VCaP (cell line): Measurements from ENCODE around the gene CFAP251.

Source experiments
- H3K27ac ChIP-seq: fragments of 450-650 bp; 2 replicates; pipeline ENCODE4 v1.5.1; 2017
- TF ChIP-seq, protein P1 (sequence below): fragments of 450-650 bp; conservative IDR thresholded peaks from 2 replicates; pipeline ENCODE4 v1.5.1; 2017; ENCODE audit warnings: mild to moderate bottlenecking, moderate library complexity

The CFAP251 gene

DNA sequence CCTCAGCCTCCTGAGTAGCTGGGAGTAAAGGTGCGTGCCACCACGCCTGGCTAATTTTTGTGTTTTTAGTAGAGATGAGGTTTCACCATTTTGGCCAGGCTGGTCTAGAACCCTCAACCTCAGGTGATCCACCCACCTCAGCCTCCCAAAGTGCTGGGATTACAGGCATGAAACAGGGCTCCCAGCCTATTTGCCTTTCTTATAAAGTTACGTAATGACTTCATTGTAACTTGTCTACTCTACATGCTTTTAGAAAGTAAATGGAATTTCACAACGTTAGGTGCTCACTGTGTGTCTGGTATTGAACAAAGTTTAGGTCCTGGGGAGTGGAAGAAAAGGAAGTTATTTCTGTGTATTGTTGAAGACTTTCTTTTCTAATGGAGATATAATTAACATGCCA is 12.5 kb downstream of the CFAP251 start:
- no peak overlapping the region for H3K27ac ChIP-seq
- TF ChIP-seq, protein P1, sequence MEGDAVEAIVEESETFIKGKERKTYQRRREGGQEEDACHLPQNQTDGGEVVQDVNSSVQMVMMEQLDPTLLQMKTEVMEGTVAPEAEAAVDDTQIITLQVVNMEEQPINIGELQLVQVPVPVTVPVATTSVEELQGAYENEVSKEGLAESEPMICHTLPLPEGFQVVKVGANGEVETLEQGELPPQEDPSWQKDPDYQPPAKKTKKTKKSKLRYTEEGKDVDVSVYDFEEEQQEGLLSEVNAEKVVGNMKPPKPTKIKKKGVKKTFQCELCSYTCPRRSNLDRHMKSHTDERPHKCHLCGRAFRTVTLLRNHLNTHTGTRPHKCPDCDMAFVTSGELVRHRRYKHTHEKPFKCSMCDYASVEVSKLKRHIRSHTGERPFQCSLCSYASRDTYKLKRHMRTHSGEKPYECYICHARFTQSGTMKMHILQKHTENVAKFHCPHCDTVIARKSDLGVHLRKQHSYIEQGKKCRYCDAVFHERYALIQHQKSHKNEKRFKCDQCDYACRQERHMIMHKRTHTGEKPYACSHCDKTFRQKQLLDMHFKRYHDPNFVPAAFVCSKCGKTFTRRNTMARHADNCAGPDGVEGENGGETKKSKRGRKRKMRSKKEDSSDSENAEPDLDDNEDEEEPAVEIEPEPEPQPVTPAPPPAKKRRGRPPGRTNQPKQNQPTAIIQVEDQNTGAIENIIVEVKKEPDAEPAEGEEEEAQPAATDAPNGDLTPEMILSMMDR: no peak

DNA sequence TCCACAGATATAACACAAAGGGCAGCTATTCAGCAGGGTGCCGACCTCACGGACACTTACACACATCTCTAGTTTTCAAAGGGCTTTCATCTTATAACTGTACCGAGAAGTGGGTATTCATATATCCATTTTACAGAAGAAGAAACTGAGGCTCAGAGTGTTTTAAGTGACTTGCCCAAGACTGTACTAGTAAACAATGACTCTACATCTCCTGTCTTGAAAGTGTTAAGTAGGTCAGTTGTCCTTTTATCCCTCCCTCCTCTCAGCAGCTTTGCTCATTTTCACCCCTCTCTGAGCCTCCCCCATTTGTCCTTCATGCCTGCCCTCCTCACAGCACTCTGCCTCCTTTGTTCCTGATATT is 13.8 kb downstream of the CFAP251 start:
- no peak overlapping the region for H3K27ac ChIP-seq
- TF ChIP-seq, protein P1: no peak

DNA sequence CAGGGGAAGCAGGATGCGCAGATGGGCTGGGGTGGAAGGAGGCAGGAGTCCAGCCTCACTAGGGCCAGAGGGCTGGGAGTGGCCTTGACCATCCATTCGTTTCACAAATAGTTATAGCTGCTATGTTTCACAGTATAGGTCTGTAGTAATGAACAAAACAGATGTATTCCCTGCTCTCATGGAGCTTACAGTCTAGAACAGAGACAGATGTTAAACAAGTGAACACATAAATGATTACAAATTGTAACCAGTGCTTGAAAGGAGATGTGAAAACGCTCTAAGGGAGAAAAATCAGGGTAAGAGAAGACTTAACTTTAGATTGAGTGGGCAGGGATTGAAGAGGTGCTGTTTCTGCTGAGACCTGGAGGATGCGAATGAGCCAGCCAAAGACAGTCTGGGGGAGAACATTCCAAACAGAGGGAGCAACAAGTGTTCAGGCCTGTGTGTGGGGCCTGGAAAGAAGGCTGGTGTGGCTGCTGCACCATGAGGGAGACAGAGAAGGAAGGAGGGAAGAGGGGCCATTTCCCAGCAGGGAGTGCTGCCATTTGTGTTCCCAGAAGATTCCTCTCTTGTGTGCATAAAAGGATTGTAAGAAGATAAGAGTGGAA is 14.6 kb downstream of the CFAP251 start:
- no peak overlapping the region for H3K27ac ChIP-seq
- TF ChIP-seq, protein P1: no peak

DNA sequence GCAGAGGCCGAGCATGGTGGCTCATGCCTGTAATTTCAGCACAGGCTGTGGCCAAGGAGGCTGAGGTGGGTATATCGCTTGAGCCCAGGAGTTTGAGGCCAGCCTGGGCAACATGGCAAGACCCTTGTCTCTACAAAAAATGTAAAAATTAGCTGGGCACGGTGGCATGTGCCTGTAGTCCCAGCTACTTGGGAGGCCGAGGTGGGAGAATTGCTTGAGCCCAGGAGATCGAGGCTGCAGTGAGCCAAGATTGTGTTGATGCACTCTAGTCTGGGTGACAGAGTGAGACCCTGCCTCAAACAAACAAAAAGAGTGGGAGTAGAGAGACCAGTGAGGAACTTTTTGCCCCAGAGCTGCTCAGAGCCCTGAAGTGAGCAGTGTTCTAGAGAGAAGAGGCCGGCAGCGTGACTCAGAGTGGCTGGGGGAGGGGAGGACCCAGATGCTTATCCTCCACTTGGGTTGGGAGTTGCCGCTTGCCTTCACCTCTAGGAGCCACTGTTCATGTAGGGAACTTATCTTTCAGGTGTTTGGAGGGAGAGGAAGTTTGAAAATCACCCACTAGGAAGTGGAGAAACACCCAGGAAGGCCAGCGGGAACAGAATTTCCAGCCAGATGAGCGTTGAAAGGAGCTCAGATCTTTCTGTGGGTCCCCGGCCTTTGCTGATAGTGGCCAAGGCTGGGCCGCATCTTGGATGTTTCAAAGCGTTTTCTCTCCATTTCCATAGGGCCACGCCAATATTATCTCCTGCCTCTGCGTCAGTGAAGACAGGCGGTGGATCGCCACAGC is 15.3 kb downstream of the CFAP251 start:
- H3K27ac ChIP-seq: no peak overlapping the region
- TF ChIP-seq, protein P1: no peak

DNA sequence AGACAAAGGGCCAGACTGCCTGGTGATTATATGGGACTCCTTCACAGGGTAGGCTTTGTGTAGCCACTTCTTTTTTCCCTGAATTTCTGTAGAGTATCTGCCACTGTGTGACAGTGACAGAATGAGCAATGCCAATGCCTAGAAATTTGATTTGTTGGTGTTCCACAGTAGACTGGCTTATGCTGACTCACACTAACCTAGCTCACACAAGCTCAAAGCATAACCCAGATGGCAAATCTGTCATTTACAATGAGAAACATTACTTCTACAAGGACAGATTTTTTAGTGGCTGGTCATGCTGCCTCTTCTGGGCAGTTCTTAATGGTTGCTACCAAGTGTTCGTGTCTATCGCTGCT is 15.9 kb downstream of the CFAP251 start:
- no peak overlapping the region for H3K27ac ChIP-seq
- TF ChIP-seq, protein P1: no peak

DNA sequence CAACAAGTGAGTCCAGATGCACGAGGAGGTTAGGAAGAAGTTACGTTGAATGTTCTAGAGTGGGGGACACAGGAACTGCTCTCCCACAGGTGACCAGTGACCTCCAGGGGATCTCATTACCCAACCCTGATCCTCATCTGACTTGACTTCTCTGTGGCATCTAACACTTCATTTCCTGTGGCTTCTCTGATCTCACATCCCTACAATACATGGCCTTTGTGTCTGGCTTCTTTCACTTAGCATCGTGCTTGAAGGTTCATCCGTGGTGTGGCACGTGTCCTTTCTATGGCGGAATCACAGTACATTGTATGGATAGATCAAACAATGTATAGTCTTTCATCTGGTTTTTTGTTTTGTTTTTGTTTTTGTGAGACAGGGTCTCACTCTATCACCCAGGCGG is 19.3 kb downstream of the CFAP251 start:
- no peak overlapping the region for H3K27ac ChIP-seq
- TF ChIP-seq, protein P1: no peak

DNA sequence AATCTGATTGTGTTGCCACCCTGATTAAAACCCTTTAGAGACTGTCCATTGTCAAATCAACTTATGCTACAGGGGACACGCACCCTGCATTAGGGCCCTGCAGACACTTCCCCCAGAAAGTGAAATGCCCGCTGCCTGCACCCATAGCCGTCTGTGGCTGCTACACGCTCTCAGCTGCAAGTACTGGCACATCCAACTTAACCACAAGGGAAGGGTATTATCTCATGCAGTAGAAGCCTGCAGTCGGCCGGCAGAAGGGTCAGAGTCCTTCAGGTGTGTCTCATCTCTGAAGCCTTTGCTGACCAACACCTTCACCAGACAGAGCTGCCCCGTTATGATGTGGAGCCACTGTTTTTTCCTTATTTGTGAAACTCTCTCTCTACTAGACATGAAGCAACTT is 20.8 kb downstream of the CFAP251 start:
- no peak overlapping the region for H3K27ac ChIP-seq
- TF ChIP-seq, protein P1: no peak
